ENCODE results near the gene TSPAN18.
A peak's percentile ranks its signal among the peaks of the same experiment; 100 is the strongest.

The TSPAN18 gene

GRCh38 chr11:44974402-44975000 lies 247.7 kb downstream of the TSPAN18 start:
- no peak for TF ChIP-seq CTCF (IDR thresholded peaks at IDR 0.05; ENCODE audit: low read depth, low read length)
- H3K4me3 ChIP-seq (ENCODE audit: low read depth, low read length): no peak overlapping the region
- in situ Hi-C loops (cut with HindIII; ENCODE audit: low sequenced_read_pairs): no loop called here
- no peak for DNase-seq (ENCODE audit: low read depth, low spot score)

- no peak for TF ChIP-seq CTCF (IDR thresholded peaks at IDR 0.05; ENCODE audit: low read depth, low read length)
- in situ Hi-C loops (cut with HindIII; ENCODE audit: low sequenced_read_pairs): no loop called here
- DNase-seq (ENCODE audit: low read depth, low spot score): no peak
- H3K4me3 ChIP-seq (ENCODE audit: low read depth, low read length): no peak overlapping the region
Observed at GRCh38 chr11:44976576-44976975, 249.8 kb downstream of the TSPAN18 start.

- no peak overlapping the region for H3K4me3 ChIP-seq (ENCODE audit: low read depth, low read length)
- no peak for DNase-seq (ENCODE audit: low read depth, low spot score)
- peak; percentile 13 for TF ChIP-seq CTCF (IDR thresholded peaks at IDR 0.05; ENCODE audit: low read depth, low read length)
- in situ Hi-C loops (cut with HindIII; ENCODE audit: low sequenced_read_pairs): no loop called here
Observed at GRCh38 chr11:44977493-44977984, 250.8 kb downstream of the TSPAN18 start.

GRCh38 chr11:44978274-44978960 lies 251.7 kb downstream of the TSPAN18 start:
- TF ChIP-seq CTCF (IDR thresholded peaks at IDR 0.05; ENCODE audit: low read depth, low read length): no peak
- no peak for DNase-seq (ENCODE audit: low read depth, low spot score)
- no peak overlapping the region for H3K4me3 ChIP-seq (ENCODE audit: low read depth, low read length)
- in situ Hi-C loops (cut with HindIII; ENCODE audit: low sequenced_read_pairs): no loop called here

GRCh38 chr11:44978961-44979331 lies 252.2 kb downstream of the TSPAN18 start:
- no peak overlapping the region for H3K4me3 ChIP-seq (ENCODE audit: low read depth, low read length)
- in situ Hi-C loops (cut with HindIII; ENCODE audit: low sequenced_read_pairs): no loop called here
- no peak for DNase-seq (ENCODE audit: low read depth, low spot score)
- no peak for TF ChIP-seq CTCF (IDR thresholded peaks at IDR 0.05; ENCODE audit: low read depth, low read length)

- no peak for DNase-seq (ENCODE audit: low read depth, low spot score)
- H3K4me3 ChIP-seq (ENCODE audit: low read depth, low read length): no peak overlapping the region
- in situ Hi-C loops (cut with HindIII; ENCODE audit: low sequenced_read_pairs): no loop called here
- no peak for TF ChIP-seq CTCF (IDR thresholded peaks at IDR 0.05; ENCODE audit: low read depth, low read length)
Observed at GRCh38 chr11:44979543-44980399, 253.0 kb downstream of the TSPAN18 start.
